Naive thymus-derived CD4-positive, alpha-beta T cell (primary cell): ENCODE measurements around the gene MAP2K7. TPM values are rescaled to one million over a fixed set of nuclear protein-coding genes. Genes with fewer than 3 reads are reported as not detected.

Source experiments
- ATAC-seq: fragments of 150-1000 bp; cut with Tn5 transposase; 2 replicates; pipeline ENCODE4 v1.10.0; 2021; ENCODE audit warnings: mild to moderate bottlenecking, moderate library complexity
- CTCF ChIA-PET: fragments of 350-600 bp; sonication (Branson Sonifier 250); formaldehyde crosslinking; loops from one replicate; lab custom pipeline; 2021; ENCODE audit warnings: antibody characterized with exemption; lab: Charles Lee
- POLR2A ChIA-PET: fragments of 350-600 bp; sonication (Branson Sonifier 250); formaldehyde crosslinking; loops from one replicate; lab custom pipeline; 2021; ENCODE audit warnings: antibody characterized with exemption, inconsistent platforms; lab: Charles Lee
- DNase-seq, 9 donors: peaks; one replicate each; pipeline versions ENCODE4 v3.0.0 to v3.0.0-alpha.2; 2020 to 2022; ENCODE audit warnings: mixed read lengths in 1 of 9
- H3K27ac ChIP-seq: one replicate; pipeline ENCODE4 v1.7.0; 2013; ENCODE audit warnings: mild to moderate bottlenecking, low read depth, low read length, moderate library complexity
- H3K27me3 ChIP-seq, 2 donors: one replicate each; pipeline ENCODE4 v1.7.0; 2013; ENCODE audit warnings: low read length in 2 of 2, mild to moderate bottlenecking in 2 of 2, moderate library complexity in 2 of 2; ENCODE audit not compliant: control insufficient read depth in 2 of 2, insufficient read depth in 2 of 2
- H3K36me3 ChIP-seq, 3 experiments: 1 replicate in 2 of 3; 2 replicates in 1 of 3; pipeline ENCODE4 v1.7.0; 2013; ENCODE audit warnings: low read length in 3 of 3, mild to moderate bottlenecking in 3 of 3, moderate library complexity in 1 of 3; ENCODE audit not compliant: insufficient read depth in 3 of 3, control insufficient read depth in 2 of 3
- H3K4me1 ChIP-seq, 2 donors: one replicate each; pipeline ENCODE4 v1.7.0; 2013; ENCODE audit warnings: low read length in 2 of 2, mild to moderate bottlenecking in 2 of 2, moderate library complexity in 1 of 2; ENCODE audit not compliant: control insufficient read depth in 2 of 2, insufficient read depth in 2 of 2
- H3K4me3 ChIP-seq: 2 replicates; pipeline ENCODE4 v1.7.0; 2013; ENCODE audit warnings: mild to moderate bottlenecking, low read length
- H3K9me3 ChIP-seq, 3 experiments: 1 replicate in 2 of 3; 2 replicates in 1 of 3; pipeline ENCODE4 v1.7.0; 2013; ENCODE audit warnings: low read length in 3 of 3; ENCODE audit not compliant: control insufficient read depth in 2 of 3
- H3K27ac Mint-ChIP-seq, 9 donors: one replicate each; pipeline ENCODE4 v1.8.0; 2020 to 2022; ENCODE audit warnings: mixed read lengths in 9 of 9, mild to moderate bottlenecking in 8 of 9, moderate library complexity in 5 of 9, inconsistent platforms in 2 of 9
- H3K27me3 Mint-ChIP-seq, 5 donors: one replicate each; pipeline ENCODE4 v1.8.0; 2021 to 2022; ENCODE audit warnings: mixed read lengths in 5 of 5, mild to moderate bottlenecking in 1 of 5
- H3K36me3 Mint-ChIP-seq, 5 donors: one replicate each; pipeline ENCODE4 v1.8.0; 2020 to 2022; ENCODE audit warnings: mixed read lengths in 5 of 5, mild to moderate bottlenecking in 3 of 5, inconsistent platforms in 1 of 5
- H3K4me1 Mint-ChIP-seq, 7 donors: one replicate each; pipeline ENCODE4 v1.8.0; 2020 to 2022; ENCODE audit warnings: mixed read lengths in 7 of 7, mild to moderate bottlenecking in 3 of 7, inconsistent platforms in 1 of 7
- H3K4me3 Mint-ChIP-seq, 10 donors: one replicate each; pipeline ENCODE4 v1.8.0; 2020 to 2022; ENCODE audit warnings: mild to moderate bottlenecking in 10 of 10, mixed read lengths in 10 of 10, moderate library complexity in 6 of 10, inconsistent platforms in 2 of 10
- H3K9me3 Mint-ChIP-seq, 11 donors: one replicate each; pipeline ENCODE4 v1.8.0; 2020 to 2022; ENCODE audit warnings: mixed read lengths in 11 of 11, mild to moderate bottlenecking in 4 of 11, inconsistent platforms in 1 of 11, moderate library complexity in 1 of 11
- intact Hi-C, 2 donors: fragments of 100-400 bp; cut with micrococcal nuclease; formaldehyde crosslinking; loops; one replicate each; pipeline ENCODE4 v1.15.1; 2023
- polyA plus RNA-seq, 2 donors: library from polyadenylated mRNA; unstranded; fragments of 300-500 nt; fragmentation: Illumina TruSeq; gene quantifications; one replicate each; pipeline ENCODE4 v1.2.3, GENCODE V29; 2021
- total RNA-seq, 6 experiments: library from RNA in 5 of 6; stranded (reverse) in 5 of 6; gene quantifications; 1 replicate in 5 of 6; 2 replicates in 1 of 6; pipeline ENCODE4 v1.2.3 and lab custom pipeline; 2021 to 2026

Gene MAP2K7
- total and polyA plus RNA-seq, 7 experiments from 2014 or later, result 1.8 to 109 (median 64.4) TPM

DNA sequence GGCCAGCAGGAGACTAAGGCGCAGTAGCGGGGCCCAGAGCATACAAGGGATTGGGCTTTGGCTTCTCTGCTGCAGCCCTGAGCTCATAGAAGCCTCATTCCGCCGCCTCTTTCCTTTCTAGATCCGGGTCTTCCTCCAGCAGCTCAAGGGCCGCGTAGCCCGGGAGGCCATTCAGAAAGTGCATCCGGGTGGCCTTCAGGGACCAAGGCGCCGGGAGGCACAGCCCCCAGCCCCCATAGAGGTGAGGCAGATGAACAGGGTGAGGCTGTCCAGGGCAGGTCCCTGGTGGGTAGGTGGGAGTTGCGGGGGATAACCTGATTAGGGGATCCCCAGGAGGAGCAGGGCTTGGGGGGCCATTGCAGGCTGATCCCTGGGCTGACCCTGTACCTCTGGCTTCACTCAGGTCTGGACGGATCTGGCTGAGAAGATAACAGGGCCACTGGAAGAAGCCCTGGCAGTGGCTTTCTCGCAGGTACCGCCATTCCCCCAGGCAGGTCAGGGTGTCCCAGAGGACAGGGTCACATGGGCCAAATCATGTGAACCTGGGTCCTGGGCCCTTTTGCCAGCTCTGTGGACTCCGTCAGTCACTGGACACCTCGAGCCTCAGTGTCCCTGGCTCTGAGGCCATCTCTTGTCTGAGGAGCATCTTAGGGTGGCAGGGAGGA lies 17.8 kb downstream of the MAP2K7 start:
- no peaks in the 10 kb centered on the region for H3K9me3 ChIP-seq
- ChIA-PET CTCF (interaction anchor here (0.6 to 2.8 kb wide), 7 partner anchors 10 to 346 kb away, joined by 3 to 14 read pairs (median 8); partner anchors contain the start of genes MAP2K7 and TIMM44), POLR2A (interaction anchor here (0.9 to 5.7 kb wide), 11 partner anchors 8 to 469 kb away, joined by 3 to 38 read pairs (median 4); partner anchors contain the start of genes MAP2K7, PET100, RAB11B and TIMM44)
- ATAC-seq, result no peak
- Mint-ChIP-seq H3K4me1 (peaks cover 15 to 47% (median 38%) of the 10 kb centered on the region in 7 donors), H3K36me3 (peaks cover 0 to 11% (median 0%) of the 10 kb centered on the region in 5 donors), H3K9me3 (peaks cover 0 to 3% (median 0%) of the 10 kb centered on the region in 11 donors), H3K4me3 (peak overlapping the region; percentile 88 to 97 (median 94)), H3K27me3 (peaks cover 6 to 21% (median 12%) of the 10 kb centered on the region in 5 donors), H3K27ac (peak overlapping the region; percentile 76 to 97 (median 92))
- no peak for DNase-seq
- peak overlapping the region; percentile 63 for H3K27ac ChIP-seq
- H3K27me3 ChIP-seq, result peaks cover 0 to 20% of the 10 kb centered on the region in 2 donors
- peak overlapping the region; percentile 86 for H3K4me3 ChIP-seq
- peaks cover 0 to 18% (median 6%) of the 10 kb centered on the region in 3 experiments for H3K36me3 ChIP-seq
- intact Hi-C loops, result loop anchor here (2.0 to 10.0 kb wide), 10 partner anchors 294 to 1896 kb away; partner anchors contain the start of genes ALKBH7 (in 1 of the 2), CD320 (in 1 of the 2), FBXL12 (in 1 of the 2) and PET100 (in 1 of the 2)
- peaks cover 25 to 34% of the 10 kb centered on the region in 2 donors for H3K4me1 ChIP-seq

- Mint-ChIP-seq H3K27me3 (peaks cover 6 to 17% (median 12%) of the 10 kb centered on the region in 5 donors), H3K36me3 (peaks cover 0 to 11% (median 0%) of the 10 kb centered on the region in 5 donors), H3K9me3 (peaks cover 0 to 3% (median 0%) of the 10 kb centered on the region in 11 donors), H3K4me1 (peaks cover 15 to 45% (median 36%) of the 10 kb centered on the region in 7 donors), H3K27ac (peak overlapping the region in 2 of 9 donors; percentile 33 to 48), H3K4me3 (peak overlapping the region in 9 of 10 donors; percentile 11 to 60 (median 47))
- peaks cover 0 to 16% of the 10 kb centered on the region in 2 donors for H3K27me3 ChIP-seq
- CTCF ChIA-PET, result interaction anchor here (1.6 to 2.8 kb wide), 4 partner anchors 9 to 22 kb away, joined by 5 to 14 read pairs (median 9); partner anchors contain the start of genes MAP2K7 and TIMM44
- no peaks in the 10 kb centered on the region for H3K9me3 ChIP-seq
- H3K4me3 ChIP-seq, result peak overlapping the region; percentile 86
- H3K4me1 ChIP-seq, result peaks cover 20 to 29% of the 10 kb centered on the region in 2 donors
- POLR2A ChIA-PET, result interaction anchor here (1.0 to 5.7 kb wide), 3 partner anchors 21 to 69 kb away, joined by 3 to 38 read pairs (median 3); partner anchors contain the start of gene TIMM44
- DNase-seq (no peak), ATAC-seq (no peak)
- H3K27ac ChIP-seq, result no peak overlapping the region
- intact Hi-C loops, result loop anchor here (2.0 to 10.0 kb wide), 10 partner anchors 295 to 1895 kb away; partner anchors contain the start of genes ALKBH7 (in 1 of the 2), CD320 (in 1 of the 2), FBXL12 (in 1 of the 2) and PET100 (in 1 of the 2)
- H3K36me3 ChIP-seq, result peaks cover 0 to 18% (median 6%) of the 10 kb centered on the region in 3 experiments
Observed at GRCh38 chr19:7921967-7922835, 18.5 kb downstream of the MAP2K7 start.

GRCh38 chr19:7922836-7923195 lies 19.1 kb downstream of the MAP2K7 start:
- DNase-seq (no peak), ATAC-seq (no peak)
- no peak overlapping the region for H3K27ac ChIP-seq
- intact Hi-C loops, result loop anchor here (5.0 to 10.0 kb wide), 7 partner anchors 296 to 1894 kb away; partner anchors contain the start of genes ALKBH7 (in 1 of the 2), FBXL12 (in 1 of the 2), PET100 (in 1 of the 2) and RAB11B (in 1 of the 2)
- peaks cover 0 to 11% of the 10 kb centered on the region in 2 donors for H3K27me3 ChIP-seq
- no peaks in the 10 kb centered on the region for H3K9me3 ChIP-seq
- Mint-ChIP-seq H3K27ac (peak overlapping the region in 1 of 9 donors; percentile 25), H3K4me1 (peaks cover 15 to 43% (median 36%) of the 10 kb centered on the region in 7 donors), H3K36me3 (peaks cover 0 to 11% (median 0%) of the 10 kb centered on the region in 5 donors), H3K4me3 (peak overlapping the region in 5 of 10 donors; percentile 7 to 32 (median 15)), H3K9me3 (peaks cover 0 to 3% (median 0%) of the 10 kb centered on the region in 11 donors), H3K27me3 (peaks cover 6 to 15% (median 12%) of the 10 kb centered on the region in 5 donors)
- ChIA-PET CTCF (interaction anchor here (1.6 kb wide), 1 partner anchor 22 kb away, joined by 5 read pairs; no protein-coding TSS in a partner anchor), POLR2A (interaction anchor here (1.2 kb wide), 1 partner anchor 69 kb away, joined by 3 read pairs; no protein-coding TSS in a partner anchor)
- H3K4me1 ChIP-seq, result peaks cover 20 to 23% of the 10 kb centered on the region in 2 donors
- peaks cover 0 to 18% (median 6%) of the 10 kb centered on the region in 3 experiments for H3K36me3 ChIP-seq
- no peak overlapping the region for H3K4me3 ChIP-seq

DNA sequence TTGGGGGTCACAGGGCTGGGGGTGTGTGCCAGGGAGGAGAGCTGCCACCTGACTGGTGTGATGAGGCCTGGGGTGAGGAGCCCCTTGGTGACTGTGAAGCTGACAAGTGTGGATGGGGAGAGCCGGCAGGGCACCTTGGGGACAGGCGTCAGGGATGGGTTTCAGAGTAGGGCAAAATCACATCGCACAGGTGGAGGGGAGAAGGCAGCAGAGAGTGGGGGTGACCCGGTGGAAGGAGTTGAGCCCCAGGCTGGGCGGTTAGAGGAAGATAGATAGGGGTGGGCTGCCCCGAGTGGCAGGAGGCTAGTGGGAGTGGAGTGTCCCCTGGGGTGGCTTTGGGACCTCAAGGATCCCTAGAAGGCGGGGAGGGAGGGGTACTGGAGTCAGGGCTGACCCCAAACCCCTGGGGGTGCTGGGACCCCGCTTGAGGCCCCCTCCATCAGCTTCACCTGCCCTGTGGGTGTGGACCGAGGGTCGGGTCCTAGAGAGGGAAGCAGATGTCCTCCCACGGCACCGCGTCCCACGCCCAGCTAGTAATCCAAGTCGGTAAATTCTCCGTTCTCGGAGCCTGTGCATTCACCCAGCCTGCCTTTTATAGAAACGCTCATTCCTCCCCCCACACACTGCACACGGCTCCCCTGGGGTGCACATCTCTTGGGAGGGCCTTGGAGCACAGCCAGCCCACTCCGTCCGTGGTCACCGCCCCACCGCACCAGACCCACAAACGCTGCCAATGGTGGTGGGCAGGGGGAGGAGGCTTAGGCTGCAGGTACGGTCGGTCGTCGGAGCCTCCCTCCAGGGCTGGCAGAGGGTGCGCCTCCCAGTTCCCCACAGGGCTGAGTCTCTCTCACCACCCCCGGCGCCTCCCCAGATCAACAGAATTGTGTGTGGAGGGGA lies 19.9 kb downstream of the MAP2K7 start:
- Mint-ChIP-seq H3K4me3 (peak overlapping the region in 7 of 10 donors; percentile 11 to 80 (median 29)), H3K36me3 (peaks cover 0 to 11% (median 0%) of the 10 kb centered on the region in 5 donors), H3K9me3 (peaks cover 0 to 3% (median 0%) of the 10 kb centered on the region in 11 donors), H3K27me3 (peaks cover 4 to 8% (median 6%) of the 10 kb centered on the region in 5 donors), H3K4me1 (peaks cover 15 to 38% (median 30%) of the 10 kb centered on the region in 7 donors), H3K27ac (peak overlapping the region in 2 of 9 donors; percentile 25 to 56)
- ChIA-PET CTCF (interaction anchor here (0.7 to 0.8 kb wide), 2 partner anchors 22 to 55 kb away, joined by 3 read pairs; no protein-coding TSS in a partner anchor), POLR2A (interaction anchor here (0.7 to 1.2 kb wide), 3 partner anchors 9 to 70 kb away, joined by 3 to 4 read pairs (median 3); partner anchors contain the start of genes TGFBR3L and TIMM44)
- Histone ChIP-seq H3K27ac (no peak overlapping the region), H3K9me3 (no peaks in the 10 kb centered on the region), H3K4me3 (no peak overlapping the region), H3K27me3 (peaks cover 0 to 4% of the 10 kb centered on the region in 2 donors), H3K36me3 (peaks cover 0 to 18% (median 6%) of the 10 kb centered on the region in 3 experiments), H3K4me1 (peaks cover 19 to 20% of the 10 kb centered on the region in 2 donors)
- ATAC-seq (no peak), DNase-seq (no peak)
- intact Hi-C loops, result loop anchor here (5.0 to 10.0 kb wide), 7 partner anchors 296 to 1894 kb away; partner anchors contain the start of genes ALKBH7 (in 1 of the 2), FBXL12 (in 1 of the 2), PET100 (in 1 of the 2) and RAB11B (in 1 of the 2)

DNA sequence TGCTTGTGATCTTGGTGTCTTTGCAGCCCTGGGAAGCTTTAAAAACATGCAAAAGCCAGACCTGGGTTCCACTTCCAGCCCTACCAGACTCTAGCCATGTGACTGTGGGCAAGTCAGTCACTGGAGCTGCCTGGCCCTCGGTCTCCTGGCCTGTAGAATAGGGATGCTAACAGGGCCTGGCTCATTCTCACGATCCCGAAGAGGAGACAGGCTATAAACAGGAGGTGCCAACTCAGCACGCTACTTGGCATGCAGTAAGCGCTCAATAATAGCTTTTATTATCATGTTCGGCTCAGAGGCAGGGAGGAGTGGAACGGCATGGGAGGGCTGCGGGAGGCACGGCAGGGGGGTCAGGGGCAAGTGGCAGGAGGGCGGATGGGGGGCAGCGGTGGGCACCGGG lies 20.6 kb downstream of the MAP2K7 start:
- Mint-ChIP-seq H3K36me3 (peaks cover 0 to 11% (median 0%) of the 10 kb centered on the region in 5 donors), H3K4me3 (peak overlapping the region in 9 of 10 donors; percentile 23 to 80 (median 57)), H3K9me3 (peaks cover 0 to 3% (median 0%) of the 10 kb centered on the region in 11 donors), H3K27ac (peak overlapping the region in 1 of 9 donors; percentile 76), H3K27me3 (peaks cover 4 to 7% (median 6%) of the 10 kb centered on the region in 5 donors), H3K4me1 (peaks cover 15 to 44% (median 30%) of the 10 kb centered on the region in 7 donors)
- intact Hi-C loops, result loop anchor here (5.0 to 10.0 kb wide), 7 partner anchors 297 to 1893 kb away; partner anchors contain the start of genes ALKBH7 (in 1 of the 2), FBXL12 (in 1 of the 2), PET100 (in 1 of the 2) and RAB11B (in 1 of the 2)
- Histone ChIP-seq H3K4me1 (peaks cover 19 to 20% of the 10 kb centered on the region in 2 donors), H3K36me3 (peaks cover 0 to 18% (median 6%) of the 10 kb centered on the region in 3 experiments), H3K27ac (no peak overlapping the region), H3K9me3 (no peaks in the 10 kb centered on the region), H3K27me3 (no peaks in the 10 kb centered on the region), H3K4me3 (no peak overlapping the region)
- DNase-seq, result no peak
- no peak for ATAC-seq
- POLR2A ChIA-PET, result interaction anchor here (0.7 to 1.2 kb wide), 2 partner anchors 10 to 19 kb away, joined by 3 to 4 read pairs; partner anchors contain the start of genes TGFBR3L and TIMM44
- CTCF ChIA-PET, result interaction anchor here (0.7 to 0.8 kb wide), 2 partner anchors 21 to 55 kb away, joined by 3 read pairs; no protein-coding TSS in a partner anchor
